ENCODE measurements around the gene PIGA. TPM values are rescaled to one million over a fixed set of nuclear protein-coding genes. Genes with fewer than 3 reads are reported as not detected.

The PIGA gene
- total RNA-seq, 2 donors from 2014 or later = 2.7 to 2.9 TPM

DNA sequence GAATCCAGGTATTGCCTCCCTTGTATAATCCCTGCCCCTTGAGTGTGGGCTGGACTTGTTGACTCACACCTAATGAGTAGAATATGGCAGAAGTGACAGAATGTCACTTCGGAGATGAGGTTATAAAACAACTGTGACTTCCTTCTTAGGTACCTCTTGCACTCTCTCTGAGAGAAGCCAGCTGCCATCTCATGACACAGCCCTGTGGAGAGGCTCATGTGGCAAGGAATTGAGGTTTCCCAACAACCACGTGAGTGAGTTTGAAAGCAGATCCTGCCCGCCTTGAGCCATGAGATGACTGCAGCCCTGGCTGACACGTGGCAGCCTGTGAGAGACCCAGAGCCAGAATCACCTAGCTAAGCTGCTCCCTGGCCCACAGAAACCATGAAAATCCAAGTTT lies 33.4 kb downstream of the PIGA start:
- Histone ChIP-seq H3K27ac (peak overlapping the region; percentile 44 to 68), H3K4me1 (peaks cover 0 to 20% of the 10 kb centered on the region in 2 donors), H3K9me3 (no peaks in the 10 kb centered on the region), H3K36me3 (no peaks in the 10 kb centered on the region), H3K4me3 (no peak overlapping the region), H3K27me3 (no peaks in the 10 kb centered on the region)
- peak; percentile 75 for DNase-seq (ENCODE audit: low spot score)
- no peak for TF ChIP-seq CTCF (IDR thresholded peaks at IDR 0.05)

- no peaks in the 10 kb centered on the region for H3K36me3 ChIP-seq
- H3K9me3 ChIP-seq = no peaks in the 10 kb centered on the region
- TF ChIP-seq CTCF (IDR thresholded peaks at IDR 0.05) = peak; percentile 18 to 64
- peak overlapping the region; percentile 61 to 68 for H3K27ac ChIP-seq
- no peaks in the 10 kb centered on the region for H3K27me3 ChIP-seq
- H3K4me1 ChIP-seq = peaks cover 0 to 20% of the 10 kb centered on the region in 2 donors
- no peak for DNase-seq (ENCODE audit: low spot score)
- no peak overlapping the region for H3K4me3 ChIP-seq
These were observed 35.1 kb downstream of the PIGA start for GRCh38 chrX:15299941-15300851.

GRCh38 chrX:15298780-15299179 lies 36.5 kb downstream of the PIGA start:
- Histone ChIP-seq H3K27me3 (no peaks in the 10 kb centered on the region), H3K9me3 (no peaks in the 10 kb centered on the region), H3K36me3 (no peaks in the 10 kb centered on the region), H3K27ac (peak overlapping the region; percentile 61 to 67), H3K4me3 (no peak overlapping the region), H3K4me1 (peaks cover 0 to 20% of the 10 kb centered on the region in 2 donors)
- TF ChIP-seq CTCF (IDR thresholded peaks at IDR 0.05) = no peak
- DNase-seq (ENCODE audit: low spot score) = no peak

- Histone ChIP-seq H3K4me3 (no peak overlapping the region), H3K9me3 (no peaks in the 10 kb centered on the region), H3K27ac (peak overlapping the region; percentile 61 to 67), H3K27me3 (no peaks in the 10 kb centered on the region), H3K4me1 (peaks cover 0 to 20% of the 10 kb centered on the region in 2 donors), H3K36me3 (no peaks in the 10 kb centered on the region)
- DNase-seq (ENCODE audit: low spot score) = no peak
- no peak for TF ChIP-seq CTCF (IDR thresholded peaks at IDR 0.05)
These were observed 37.1 kb downstream of the PIGA start for GRCh38 chrX:15298201-15298600.

- no peak for DNase-seq (ENCODE audit: low spot score)
- no peaks in the 10 kb centered on the region for H3K36me3 ChIP-seq
- TF ChIP-seq CTCF (IDR thresholded peaks at IDR 0.05) = no peak
- no peak overlapping the region for H3K4me3 ChIP-seq
- peaks cover 0 to 7% of the 10 kb centered on the region in 2 donors for H3K4me1 ChIP-seq
- H3K27ac ChIP-seq = no peak overlapping the region
- no peaks in the 10 kb centered on the region for H3K9me3 ChIP-seq
- H3K27me3 ChIP-seq = no peaks in the 10 kb centered on the region
These were observed 41.9 kb downstream of the PIGA start for GRCh38 chrX:15293451-15293850.
